ENCODE results near the gene CROCC2. TPM values are rescaled to one million over a fixed set of nuclear protein-coding genes. Genes with fewer than 3 reads are reported as not detected.

Gene CROCC2
- total and polyA plus RNA-seq, 10 of the 15 experiments (the other 5 are each of a cell fraction or from before 2014, with no cell fraction given), result not detected

DNA sequence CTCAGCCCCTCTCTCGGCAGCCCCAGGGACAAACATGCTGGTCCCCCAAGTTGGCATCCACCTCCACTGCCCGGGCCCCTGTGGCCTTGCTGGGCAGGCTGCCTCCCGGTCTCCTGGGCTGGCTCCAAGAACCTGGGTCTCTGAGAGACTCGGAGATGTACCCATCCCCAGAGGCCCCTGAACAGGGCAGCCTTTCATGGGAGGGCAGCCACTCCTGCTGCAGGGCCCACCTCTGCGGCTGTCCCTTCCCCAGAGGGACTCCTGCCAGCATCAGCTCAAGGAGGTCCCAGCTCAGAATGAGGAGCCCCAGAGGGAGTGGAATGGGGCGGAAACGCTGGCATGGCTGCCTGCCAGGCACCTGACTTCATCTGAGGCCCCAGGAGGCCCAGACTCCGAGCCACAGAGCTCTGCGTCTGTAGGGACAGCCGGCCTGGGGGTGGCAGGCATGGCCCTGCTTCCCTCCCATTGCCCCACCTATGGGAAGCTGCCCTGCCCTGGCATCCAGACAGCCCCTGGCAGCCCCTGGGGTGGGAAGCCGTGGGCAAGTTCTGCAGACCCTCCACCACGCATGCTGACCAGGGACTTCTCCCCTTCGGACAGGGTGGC is 857 bp upstream of the CROCC2 start:
- Histone ChIP-seq H3K4me3 (no peak overlapping the region), H3K79me2 (ENCODE audit: control insufficient read depth, insufficient read depth, low read length) (no peaks in the 10 kb centered on the region), H3K27me3 (replicated peaks in 1 of 2; ENCODE audit: control insufficient read depth in 2 of 2, insufficient read depth in 2 of 2, low read length in 1 of 2) (no peaks in the 10 kb centered on the region), H3K27ac (ENCODE audit: control insufficient read depth, insufficient read depth) (no peak overlapping the region), H3K4me2 (ENCODE audit: control insufficient read depth, insufficient read depth) (no peak overlapping the region), H3K36me3 (ENCODE audit: control insufficient read depth in 2 of 2, insufficient read depth in 2 of 2, low read length in 1 of 2) (no peaks in the 10 kb centered on the region), H3K4me1 (ENCODE audit: control insufficient read depth, insufficient read depth, low read length) (no peaks in the 10 kb centered on the region), H3K9me3 (replicated peaks; ENCODE audit: control insufficient read depth, insufficient read depth, low read length) (no peaks in the 10 kb centered on the region), H3K9ac (ENCODE audit: control insufficient read depth, insufficient read depth, low read length) (no peak overlapping the region), H4K20me1 (ENCODE audit: control insufficient read depth, insufficient read depth) (no peaks in the 10 kb centered on the region), H2AFZ (ENCODE audit: control insufficient read depth, low read depth, low read length) (no peak overlapping the region)
- no peak for DNase-seq (ENCODE audit: low read depth, low spot score)
- intact Hi-C loops (cut with micrococcal nuclease; ENCODE audit: unreplicated experiment) (no loop called here), in situ Hi-C loops (cut with MboI) (no loop called here)
- ATAC-seq, result no peak
- 9% methylated on average over 13 of the region's 13 CpGs for WGBS (ENCODE audit: insufficient coverage, insufficient replicate concordance, low lambda C conversion rate, missing lambda C conversion rate)
- BruUV-seq (replicated peaks), result no TSS peak
- POLR2A ChIA-PET, result no interaction called here
- FAIRE-seq, result no peak
- CTCF ChIA-PET, result no interaction called here
- RAD21 ChIA-PET (ENCODE audit: unreplicated experiment), result no interaction called here
- SMC1A ChIA-PET (ENCODE audit: uncharacterized antibody, unreplicated experiment), result no interaction called here
- TF ChIP-seq HDAC6 (IDR thresholded peaks at IDR 0.05; ENCODE audit: unreplicated experiment) (no peak), EED (IDR thresholded peaks at IDR 0.05; ENCODE audit: low read depth) (no peak), NR2C1 (IDR thresholded peaks at IDR 0.05) (no peak), IKZF1 (conservative IDR thresholded peaks at IDR 0.05) (no peak), EZH2 (IDR thresholded peaks at IDR 0.05; ENCODE audit: borderline replicate concordance, control insufficient read depth, low read depth, low read length) (no peak), CREB1 (IDR thresholded peaks at IDR 0.05; ENCODE audit: low read depth) (no peak), CHD2 (IDR thresholded peaks at IDR 0.05; ENCODE audit: borderline replicate concordance, low read depth, low read length) (no peak), NFYA (IDR thresholded peaks at IDR 0.05; ENCODE audit: borderline replicate concordance, low read depth, low read length) (no peak), ZNF207 (IDR thresholded peaks at IDR 0.05; ENCODE audit: borderline replicate concordance) (no peak), RELA (IDR thresholded peaks at IDR 0.05; ENCODE audit: borderline replicate concordance, partially characterized antibody) (no peak), RAD21 (IDR thresholded peaks at IDR 0.05; ENCODE audit: insufficient read depth, low read depth, low read length) (no peak)
- TF ChIP-seq, protein P1, sequence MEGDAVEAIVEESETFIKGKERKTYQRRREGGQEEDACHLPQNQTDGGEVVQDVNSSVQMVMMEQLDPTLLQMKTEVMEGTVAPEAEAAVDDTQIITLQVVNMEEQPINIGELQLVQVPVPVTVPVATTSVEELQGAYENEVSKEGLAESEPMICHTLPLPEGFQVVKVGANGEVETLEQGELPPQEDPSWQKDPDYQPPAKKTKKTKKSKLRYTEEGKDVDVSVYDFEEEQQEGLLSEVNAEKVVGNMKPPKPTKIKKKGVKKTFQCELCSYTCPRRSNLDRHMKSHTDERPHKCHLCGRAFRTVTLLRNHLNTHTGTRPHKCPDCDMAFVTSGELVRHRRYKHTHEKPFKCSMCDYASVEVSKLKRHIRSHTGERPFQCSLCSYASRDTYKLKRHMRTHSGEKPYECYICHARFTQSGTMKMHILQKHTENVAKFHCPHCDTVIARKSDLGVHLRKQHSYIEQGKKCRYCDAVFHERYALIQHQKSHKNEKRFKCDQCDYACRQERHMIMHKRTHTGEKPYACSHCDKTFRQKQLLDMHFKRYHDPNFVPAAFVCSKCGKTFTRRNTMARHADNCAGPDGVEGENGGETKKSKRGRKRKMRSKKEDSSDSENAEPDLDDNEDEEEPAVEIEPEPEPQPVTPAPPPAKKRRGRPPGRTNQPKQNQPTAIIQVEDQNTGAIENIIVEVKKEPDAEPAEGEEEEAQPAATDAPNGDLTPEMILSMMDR (IDR thresholded peaks at IDR 0.05 in 2 of 3, conservative IDR thresholded peaks at IDR 0.05 in 1 of 3; ENCODE audit: control insufficient read depth in 2 of 3, extremely low read depth in 1 of 3, insufficient read depth in 1 of 3, low read depth in 3 of 3, low read length in 3 of 3), result no peak
- TF ChIP-seq, protein P2, sequence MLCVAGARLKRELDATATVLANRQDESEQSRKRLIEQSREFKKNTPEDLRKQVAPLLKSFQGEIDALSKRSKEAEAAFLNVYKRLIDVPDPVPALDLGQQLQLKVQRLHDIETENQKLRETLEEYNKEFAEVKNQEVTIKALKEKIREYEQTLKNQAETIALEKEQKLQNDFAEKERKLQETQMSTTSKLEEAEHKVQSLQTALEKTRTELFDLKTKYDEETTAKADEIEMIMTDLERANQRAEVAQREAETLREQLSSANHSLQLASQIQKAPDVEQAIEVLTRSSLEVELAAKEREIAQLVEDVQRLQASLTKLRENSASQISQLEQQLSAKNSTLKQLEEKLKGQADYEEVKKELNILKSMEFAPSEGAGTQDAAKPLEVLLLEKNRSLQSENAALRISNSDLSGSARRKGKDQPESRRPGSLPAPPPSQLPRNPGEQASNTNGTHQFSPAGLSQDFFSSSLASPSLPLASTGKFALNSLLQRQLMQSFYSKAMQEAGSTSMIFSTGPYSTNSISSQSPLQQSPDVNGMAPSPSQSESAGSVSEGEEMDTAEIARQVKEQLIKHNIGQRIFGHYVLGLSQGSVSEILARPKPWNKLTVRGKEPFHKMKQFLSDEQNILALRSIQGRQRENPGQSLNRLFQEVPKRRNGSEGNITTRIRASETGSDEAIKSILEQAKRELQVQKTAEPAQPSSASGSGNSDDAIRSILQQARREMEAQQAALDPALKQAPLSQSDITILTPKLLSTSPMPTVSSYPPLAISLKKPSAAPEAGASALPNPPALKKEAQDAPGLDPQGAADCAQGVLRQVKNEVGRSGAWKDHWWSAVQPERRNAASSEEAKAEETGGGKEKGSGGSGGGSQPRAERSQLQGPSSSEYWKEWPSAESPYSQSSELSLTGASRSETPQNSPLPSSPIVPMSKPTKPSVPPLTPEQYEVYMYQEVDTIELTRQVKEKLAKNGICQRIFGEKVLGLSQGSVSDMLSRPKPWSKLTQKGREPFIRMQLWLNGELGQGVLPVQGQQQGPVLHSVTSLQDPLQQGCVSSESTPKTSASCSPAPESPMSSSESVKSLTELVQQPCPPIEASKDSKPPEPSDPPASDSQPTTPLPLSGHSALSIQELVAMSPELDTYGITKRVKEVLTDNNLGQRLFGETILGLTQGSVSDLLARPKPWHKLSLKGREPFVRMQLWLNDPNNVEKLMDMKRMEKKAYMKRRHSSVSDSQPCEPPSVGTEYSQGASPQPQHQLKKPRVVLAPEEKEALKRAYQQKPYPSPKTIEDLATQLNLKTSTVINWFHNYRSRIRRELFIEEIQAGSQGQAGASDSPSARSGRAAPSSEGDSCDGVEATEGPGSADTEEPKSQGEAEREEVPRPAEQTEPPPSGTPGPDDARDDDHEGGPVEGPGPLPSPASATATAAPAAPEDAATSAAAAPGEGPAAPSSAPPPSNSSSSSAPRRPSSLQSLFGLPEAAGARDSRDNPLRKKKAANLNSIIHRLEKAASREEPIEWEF (IDR thresholded peaks at IDR 0.05; ENCODE audit: insufficient replicate concordance, low read depth, low read length), result no peak
- TF ChIP-seq, protein P3, sequence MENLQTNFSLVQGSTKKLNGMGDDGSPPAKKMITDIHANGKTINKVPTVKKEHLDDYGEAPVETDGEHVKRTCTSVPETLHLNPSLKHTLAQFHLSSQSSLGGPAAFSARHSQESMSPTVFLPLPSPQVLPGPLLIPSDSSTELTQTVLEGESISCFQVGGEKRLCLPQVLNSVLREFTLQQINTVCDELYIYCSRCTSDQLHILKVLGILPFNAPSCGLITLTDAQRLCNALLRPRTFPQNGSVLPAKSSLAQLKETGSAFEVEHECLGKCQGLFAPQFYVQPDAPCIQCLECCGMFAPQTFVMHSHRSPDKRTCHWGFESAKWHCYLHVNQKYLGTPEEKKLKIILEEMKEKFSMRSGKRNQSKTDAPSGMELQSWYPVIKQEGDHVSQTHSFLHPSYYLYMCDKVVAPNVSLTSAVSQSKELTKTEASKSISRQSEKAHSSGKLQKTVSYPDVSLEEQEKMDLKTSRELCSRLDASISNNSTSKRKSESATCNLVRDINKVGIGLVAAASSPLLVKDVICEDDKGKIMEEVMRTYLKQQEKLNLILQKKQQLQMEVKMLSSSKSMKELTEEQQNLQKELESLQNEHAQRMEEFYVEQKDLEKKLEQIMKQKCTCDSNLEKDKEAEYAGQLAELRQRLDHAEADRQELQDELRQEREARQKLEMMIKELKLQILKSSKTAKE (IDR thresholded peaks at IDR 0.05; ENCODE audit: low read depth, poor library complexity, severe bottlenecking), result no peak

Data from GM12878 (cell line).